ENCODE results near the gene TUBE1.

DNA sequence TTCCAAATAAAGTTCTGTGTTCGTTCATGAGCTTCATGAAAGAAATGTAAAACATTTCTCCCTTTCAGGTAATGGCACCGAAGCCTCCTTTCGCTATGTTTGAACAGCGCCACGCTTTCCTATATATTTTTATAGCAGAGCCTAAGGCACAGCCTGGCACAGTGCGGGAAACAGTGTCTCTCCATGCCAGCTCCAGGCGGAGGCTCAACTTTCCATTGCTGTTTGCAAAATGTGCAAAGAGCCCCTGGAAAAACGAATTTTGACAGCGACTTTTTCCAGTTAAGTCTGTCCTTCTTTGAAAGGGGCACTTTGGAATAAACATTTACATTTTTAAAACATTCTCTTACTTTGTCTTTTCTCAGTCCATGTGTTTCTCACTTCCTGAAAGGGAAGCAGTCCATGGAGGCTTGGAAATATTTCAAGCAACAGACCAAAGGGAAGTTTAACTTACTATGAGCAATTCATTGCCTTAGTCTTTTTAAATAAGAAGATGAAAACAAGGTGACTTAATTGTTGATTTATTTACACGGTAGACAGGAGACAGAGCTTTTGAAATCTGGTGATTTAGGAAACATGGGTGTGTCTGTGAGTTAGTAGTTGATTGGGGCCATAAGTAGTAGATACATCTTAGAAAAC is 32.6 kb downstream of the TUBE1 start:
- TF ChIP-seq, protein P1, sequence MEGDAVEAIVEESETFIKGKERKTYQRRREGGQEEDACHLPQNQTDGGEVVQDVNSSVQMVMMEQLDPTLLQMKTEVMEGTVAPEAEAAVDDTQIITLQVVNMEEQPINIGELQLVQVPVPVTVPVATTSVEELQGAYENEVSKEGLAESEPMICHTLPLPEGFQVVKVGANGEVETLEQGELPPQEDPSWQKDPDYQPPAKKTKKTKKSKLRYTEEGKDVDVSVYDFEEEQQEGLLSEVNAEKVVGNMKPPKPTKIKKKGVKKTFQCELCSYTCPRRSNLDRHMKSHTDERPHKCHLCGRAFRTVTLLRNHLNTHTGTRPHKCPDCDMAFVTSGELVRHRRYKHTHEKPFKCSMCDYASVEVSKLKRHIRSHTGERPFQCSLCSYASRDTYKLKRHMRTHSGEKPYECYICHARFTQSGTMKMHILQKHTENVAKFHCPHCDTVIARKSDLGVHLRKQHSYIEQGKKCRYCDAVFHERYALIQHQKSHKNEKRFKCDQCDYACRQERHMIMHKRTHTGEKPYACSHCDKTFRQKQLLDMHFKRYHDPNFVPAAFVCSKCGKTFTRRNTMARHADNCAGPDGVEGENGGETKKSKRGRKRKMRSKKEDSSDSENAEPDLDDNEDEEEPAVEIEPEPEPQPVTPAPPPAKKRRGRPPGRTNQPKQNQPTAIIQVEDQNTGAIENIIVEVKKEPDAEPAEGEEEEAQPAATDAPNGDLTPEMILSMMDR (IDR thresholded peaks at IDR 0.05): no peak
- TF ChIP-seq ZFX (IDR thresholded peaks at IDR 0.05; ENCODE audit: borderline replicate concordance): no peak
